Psoas muscle (tissue), 8 donors: ENCODE results near the gene SYT12. TPM values are rescaled to one million over a fixed set of nuclear protein-coding genes. Genes with fewer than 3 reads are reported as not detected.
A peak's percentile ranks its signal among the peaks of the same experiment; 100 is the strongest.
"Not testable (repeated sequence)": the region's sequence is repeated elsewhere in the genome, so short reads cannot be mapped to it uniquely, and the experiment has no call there.

Experiments used
- ATAC-seq, 4 donors: fragments of 200-7000 bp; cut with Tn5 transposase; one replicate each; pipeline ENCODE4 v1.9.1; 2020; ENCODE audit warnings: moderate library complexity in 3 of 4, mild to moderate bottlenecking in 2 of 4
- DNase-seq, 2 donors: peaks; one replicate each; pipeline ENCODE4 v3.0.0-alpha.2; 2020
- H3K27ac ChIP-seq: fragments of 200-600 bp; one replicate; pipeline ENCODE4 v1.8.0; 2022
- H3K27me3 ChIP-seq, 3 donors: fragments of 200-600 bp in 1 of 3; one replicate each; pipeline versions ENCODE4 v1.6.1 to v1.8.0; 2013 to 2022; ENCODE audit warnings: low read length in 2 of 3, mild to moderate bottlenecking in 2 of 3, moderate library complexity in 1 of 3; ENCODE audit not compliant: insufficient read depth in 3 of 3
- H3K36me3 ChIP-seq, 2 donors: fragments of 200-600 bp in 1 of 2; one replicate each; pipeline versions ENCODE4 v1.6.1 to v1.8.0; 2013 to 2022; ENCODE audit warnings: low read depth in 1 of 2, mild to moderate bottlenecking in 1 of 2, moderate library complexity in 1 of 2; ENCODE audit not compliant: insufficient read depth in 1 of 2
- H3K4me1 ChIP-seq: fragments of 200-600 bp; one replicate; pipeline ENCODE4 v1.8.0; 2022
- H3K4me3 ChIP-seq: fragments of 200-600 bp; one replicate; pipeline ENCODE4 v1.8.0; 2022; ENCODE audit warnings: mild to moderate bottlenecking
- H3K9me3 ChIP-seq: fragments of 200-600 bp; one replicate; pipeline ENCODE4 v1.8.0; 2022
- CTCF ChIP-seq: fragments of 200-600 bp; IDR thresholded peaks from one replicate; pipeline ENCODE4 v1.8.0; 2022; ENCODE audit warnings: antibody characterized with exemption
- WGBS, 3 donors: extraction: QIAGEN DNeasy Blood & Tissue Kit; methylation state at CpG; one replicate each; pipeline versions ENCODE4 v1.1.6 to v1.1.7; 2013; 5-methylcytosine and 5-hydroxymethylcytosine counted together
- intact Hi-C, 2 donors: fragments of 100-400 bp; cut with DNase I; formaldehyde crosslinking; loops; one replicate each; pipeline versions ENCODE4 v1.11.0 to v1.14.2; 2022
- polyA plus RNA-seq, 3 donors: library from polyadenylated mRNA; stranded (reverse); fragments of 200-250 nt; gene quantifications; one replicate each; pipeline ENCODE4 v1.2.3, GENCODE V29; 2013
- total RNA-seq, 4 donors: library from RNA; stranded (reverse); fragmentation: NEBNext Ultra II Directional in 2 of 4; extraction: Animal tissue kit (Norgen Biotek cat#: 25700) in 2 of 4; gene quantifications; one replicate each; pipeline versions ENCODE4 v1.2.1 to v1.2.4, GENCODE V29; 2021 to 2023
- donor health status: healthy with polysubstance abuse.
- donor health status: DM: no; HTN: no; CAD: no; lungs with moderate emphysema.
- donor health status: Bipolar disorder and iron deficiency.
- donor health status: healthy.
- donor health status: DM: yes; HTN: yes; CAD: no.
- donor health status: DM: no; HTN: no; CAD: no.
- donor health status: DM: no; HTN: no; CAD: no.
- donor health status: DM: yes; HTN: yes; CAD: no.

Gene SYT12
- total and polyA plus RNA-seq, 7 donors: 0.17 to 0.61 (median 0.29) TPM; not detected in 1

- Histone ChIP-seq H3K4me3 (no peak overlapping the region), H3K9me3 (no peaks in the 10 kb centered on the region), H3K27ac (no peak overlapping the region), H3K4me1 (peaks cover 14% of the 10 kb centered on the region), H3K36me3 (no peaks in the 10 kb centered on the region), H3K27me3 (no peaks in the 10 kb centered on the region)
- 82 to 85% (median 85%) methylated on average over 5 to 6 of the region's 6 CpGs for WGBS, 3 donors
- TF ChIP-seq CTCF: no peak
- intact Hi-C loops: no loop called here
- no peak for ATAC-seq
- DNase-seq: peak in 1 of 2 donors; percentile 24
Observed at GRCh38 chr11:66987158-66987620, 35.7 kb upstream of the SYT12 start.

- peaks cover 12% of the 10 kb centered on the region for H3K4me1 ChIP-seq
- TF ChIP-seq CTCF: no peak
- intact Hi-C loops: no loop called here
- H3K4me3 ChIP-seq: no peak overlapping the region
- no peak overlapping the region for H3K27ac ChIP-seq
- no peak for DNase-seq
- H3K36me3 ChIP-seq: no peaks in the 10 kb centered on the region
- ATAC-seq: no peak
- H3K9me3 ChIP-seq: no peaks in the 10 kb centered on the region
- no peaks in the 10 kb centered on the region for H3K27me3 ChIP-seq
- 85 to 88% (median 86%) methylated on average over 13 of the region's 13 CpGs for WGBS, 3 donors
Observed at GRCh38 chr11:66987924-66988637, 34.9 kb upstream of the SYT12 start.

DNA sequence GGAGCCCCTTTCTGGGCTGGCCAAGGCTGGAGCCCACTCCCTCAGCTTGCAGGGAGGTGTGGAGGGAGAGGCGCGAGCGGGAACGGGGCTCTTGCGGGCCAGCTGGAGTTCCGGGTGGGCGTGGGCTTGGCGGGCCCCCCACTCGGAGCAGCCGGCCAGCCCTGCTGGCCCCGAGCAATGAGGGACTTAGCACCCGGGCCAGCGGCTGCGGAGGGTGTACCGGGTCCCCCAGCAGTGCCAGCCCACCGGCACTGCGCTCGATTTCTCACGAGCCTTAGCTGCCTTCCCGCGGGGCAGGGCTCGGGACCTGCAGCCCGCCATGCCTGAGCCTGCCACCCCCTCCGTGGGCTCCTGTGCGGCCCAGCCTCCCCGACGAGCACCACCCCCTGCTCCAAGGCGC, 34.2 kb upstream of the SYT12 start:
- intact Hi-C loops, DNase-seq, H3K36me3 ChIP-seq, H3K4me3 ChIP-seq, ATAC-seq, H3K9me3 ChIP-seq, H3K27ac ChIP-seq, H3K27me3 ChIP-seq: not testable (repeated sequence)
- H3K4me1 ChIP-seq: peaks cover 12% of the 10 kb centered on the region
- WGBS, 3 donors: 91 to 93% (median 92%) methylated on average over 23 to 28 of the region's 28 CpGs

GRCh38 chr11:66989360-66989759, 33.6 kb upstream of the SYT12 start:
- H3K36me3 ChIP-seq, H3K27me3 ChIP-seq, ATAC-seq, DNase-seq, H3K4me3 ChIP-seq, H3K27ac ChIP-seq, intact Hi-C loops, H3K9me3 ChIP-seq: not testable (repeated sequence)
- WGBS, 3 donors: 83 to 87% (median 85%) methylated on average over 9 of the region's 9 CpGs
- H3K4me1 ChIP-seq: peaks cover 12% of the 10 kb centered on the region

DNA sequence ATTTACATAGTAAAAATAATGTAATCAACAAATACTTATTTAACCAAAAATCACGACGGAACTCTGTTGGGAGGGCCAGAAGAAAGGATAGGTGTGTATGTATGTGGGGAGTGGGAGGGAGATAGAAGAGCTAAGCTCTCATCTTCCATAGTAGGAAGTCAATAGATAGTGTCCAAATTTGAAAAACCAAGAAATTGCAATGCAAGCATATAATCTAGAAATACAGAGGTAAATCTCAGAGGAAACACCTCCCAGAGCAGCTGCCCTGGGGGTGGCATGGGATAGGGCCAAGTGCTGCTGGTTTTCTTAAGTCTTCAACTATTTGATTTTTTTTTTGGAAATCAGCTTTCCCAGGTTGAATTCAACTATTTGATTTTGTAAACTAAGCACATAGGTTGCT, 30.9 kb upstream of the SYT12 start:
- DNase-seq (no peak), ATAC-seq (no peak)
- no peaks in the 10 kb centered on the region for H3K27me3 ChIP-seq
- no peaks in the 10 kb centered on the region for H3K4me1 ChIP-seq
- no peak overlapping the region for H3K4me3 ChIP-seq
- no peak for TF ChIP-seq CTCF
- intact Hi-C loops: no loop called here
- WGBS, 3 donors: 79 to 86% (median 82%) methylated on average over 2 of the region's 2 CpGs
- H3K27ac ChIP-seq: no peak overlapping the region
- no peaks in the 10 kb centered on the region for H3K36me3 ChIP-seq
- H3K9me3 ChIP-seq: no peaks in the 10 kb centered on the region
